ENCODE data around the gene CPT1B. TPM values are rescaled to one million over a fixed set of nuclear protein-coding genes. Genes with fewer than 3 reads are reported as not detected.

The CPT1B gene
- total and polyA plus RNA-seq, 2 donors (not counting 1 experiment from before 2014, with no cell fraction given): 0.82 to 4.8 TPM

GRCh38 chr22:50605613-50606074 is 27.4 kb upstream of the CPT1B start:
- TF ChIP-seq EZH2 (IDR thresholded peaks at IDR 0.05; ENCODE audit: low read length, missing control alignments): no peak
- TF ChIP-seq, protein P1, sequence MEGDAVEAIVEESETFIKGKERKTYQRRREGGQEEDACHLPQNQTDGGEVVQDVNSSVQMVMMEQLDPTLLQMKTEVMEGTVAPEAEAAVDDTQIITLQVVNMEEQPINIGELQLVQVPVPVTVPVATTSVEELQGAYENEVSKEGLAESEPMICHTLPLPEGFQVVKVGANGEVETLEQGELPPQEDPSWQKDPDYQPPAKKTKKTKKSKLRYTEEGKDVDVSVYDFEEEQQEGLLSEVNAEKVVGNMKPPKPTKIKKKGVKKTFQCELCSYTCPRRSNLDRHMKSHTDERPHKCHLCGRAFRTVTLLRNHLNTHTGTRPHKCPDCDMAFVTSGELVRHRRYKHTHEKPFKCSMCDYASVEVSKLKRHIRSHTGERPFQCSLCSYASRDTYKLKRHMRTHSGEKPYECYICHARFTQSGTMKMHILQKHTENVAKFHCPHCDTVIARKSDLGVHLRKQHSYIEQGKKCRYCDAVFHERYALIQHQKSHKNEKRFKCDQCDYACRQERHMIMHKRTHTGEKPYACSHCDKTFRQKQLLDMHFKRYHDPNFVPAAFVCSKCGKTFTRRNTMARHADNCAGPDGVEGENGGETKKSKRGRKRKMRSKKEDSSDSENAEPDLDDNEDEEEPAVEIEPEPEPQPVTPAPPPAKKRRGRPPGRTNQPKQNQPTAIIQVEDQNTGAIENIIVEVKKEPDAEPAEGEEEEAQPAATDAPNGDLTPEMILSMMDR (conservative IDR thresholded peaks at IDR 0.05 in 1 of 2, IDR thresholded peaks at IDR 0.05 in 1 of 2; ENCODE audit: low read depth in 1 of 2, low read length in 2 of 2): no peak
- no peaks in the 10 kb centered on the region for H4K20me1 ChIP-seq (ENCODE audit: control insufficient read depth, extremely low read depth, insufficient read depth, low read length)
- no peak overlapping the region for H2AFZ ChIP-seq (ENCODE audit: low read length)
- no peak overlapping the region for H3K9ac ChIP-seq (ENCODE audit: insufficient read depth, low read length)
- peaks cover 21% of the 10 kb centered on the region for H3K27me3 ChIP-seq (ENCODE audit: control insufficient read depth, insufficient read depth, low read length)
- no peaks in the 10 kb centered on the region for H3K9me3 ChIP-seq (ENCODE audit: control insufficient read depth, insufficient read depth, low read depth, low read length)
- no peaks in the 10 kb centered on the region for H3K36me3 ChIP-seq (ENCODE audit: control insufficient read depth, insufficient read depth, low read length)
- no peak overlapping the region for H3K4me3 ChIP-seq (replicated peaks in 1 of 4; ENCODE audit: control extremely low read depth in 1 of 4, insufficient read depth in 1 of 4, low read depth in 3 of 4, low read length in 4 of 4)
- DNase-seq (ENCODE audit: low read depth in 2 of 2): no peak
- H3K79me2 ChIP-seq (ENCODE audit: control insufficient read depth, insufficient read depth, low read length): no peaks in the 10 kb centered on the region
- H3K4me2 ChIP-seq (ENCODE audit: extremely low read depth, insufficient read depth, low read length): no peak overlapping the region
- H3K4me1 ChIP-seq (ENCODE audit: control insufficient read depth, extremely low read depth, insufficient read depth, low read length): no peaks in the 10 kb centered on the region
- no peak overlapping the region for H3K27ac ChIP-seq (ENCODE audit: insufficient read depth, low read length)

- Histone ChIP-seq H3K9me3 (ENCODE audit: control insufficient read depth, insufficient read depth, low read depth, low read length) (no peaks in the 10 kb centered on the region), H3K4me1 (ENCODE audit: control insufficient read depth, extremely low read depth, insufficient read depth, low read length) (no peaks in the 10 kb centered on the region), H3K36me3 (ENCODE audit: control insufficient read depth, insufficient read depth, low read length) (no peaks in the 10 kb centered on the region), H2AFZ (ENCODE audit: low read length) (no peak overlapping the region), H3K4me3 (replicated peaks in 1 of 4; ENCODE audit: control extremely low read depth in 1 of 4, insufficient read depth in 1 of 4, low read depth in 3 of 4, low read length in 4 of 4) (no peak overlapping the region), H3K27me3 (ENCODE audit: control insufficient read depth, insufficient read depth, low read length) (peaks cover 21% of the 10 kb centered on the region), H3K27ac (ENCODE audit: insufficient read depth, low read length) (no peak overlapping the region), H3K9ac (ENCODE audit: insufficient read depth, low read length) (no peak overlapping the region), H3K79me2 (ENCODE audit: control insufficient read depth, insufficient read depth, low read length) (no peaks in the 10 kb centered on the region), H3K4me2 (ENCODE audit: extremely low read depth, insufficient read depth, low read length) (no peak overlapping the region), H4K20me1 (ENCODE audit: control insufficient read depth, extremely low read depth, insufficient read depth, low read length) (no peaks in the 10 kb centered on the region)
- TF ChIP-seq, protein P1 (conservative IDR thresholded peaks at IDR 0.05 in 1 of 2, IDR thresholded peaks at IDR 0.05 in 1 of 2; ENCODE audit: low read depth in 1 of 2, low read length in 2 of 2): no peak
- no peak for TF ChIP-seq EZH2 (IDR thresholded peaks at IDR 0.05; ENCODE audit: low read length, missing control alignments)
- no peak for DNase-seq (ENCODE audit: low read depth in 2 of 2)
Measured at GRCh38 chr22:50605002-50605612, 26.9 kb upstream of the CPT1B start.

- Histone ChIP-seq H3K27me3 (ENCODE audit: control insufficient read depth, insufficient read depth, low read length) (peaks cover 25% of the 10 kb centered on the region), H3K79me2 (ENCODE audit: control insufficient read depth, insufficient read depth, low read length) (no peaks in the 10 kb centered on the region), H3K9ac (ENCODE audit: insufficient read depth, low read length) (no peak overlapping the region), H3K4me1 (ENCODE audit: control insufficient read depth, extremely low read depth, insufficient read depth, low read length) (no peaks in the 10 kb centered on the region), H2AFZ (ENCODE audit: low read length) (no peak overlapping the region), H3K36me3 (ENCODE audit: control insufficient read depth, insufficient read depth, low read length) (no peaks in the 10 kb centered on the region), H3K9me3 (ENCODE audit: control insufficient read depth, insufficient read depth, low read depth, low read length) (no peaks in the 10 kb centered on the region), H3K27ac (ENCODE audit: insufficient read depth, low read length) (no peak overlapping the region), H4K20me1 (ENCODE audit: control insufficient read depth, extremely low read depth, insufficient read depth, low read length) (no peaks in the 10 kb centered on the region), H3K4me3 (replicated peaks in 1 of 4; ENCODE audit: control extremely low read depth in 1 of 4, insufficient read depth in 1 of 4, low read depth in 3 of 4, low read length in 4 of 4) (no peak overlapping the region), H3K4me2 (ENCODE audit: extremely low read depth, insufficient read depth, low read length) (no peak overlapping the region)
- TF ChIP-seq, protein P1 (conservative IDR thresholded peaks at IDR 0.05 in 1 of 2, IDR thresholded peaks at IDR 0.05 in 1 of 2; ENCODE audit: low read depth in 1 of 2, low read length in 2 of 2): no peak
- TF ChIP-seq EZH2 (IDR thresholded peaks at IDR 0.05; ENCODE audit: low read length, missing control alignments): no peak
- no peak for DNase-seq (ENCODE audit: low read depth in 2 of 2)
Measured at GRCh38 chr22:50604256-50605001, 26.2 kb upstream of the CPT1B start.
